HUES64 (cell line): ENCODE measurements around the gene AKIP1.
"Not testable (repeated sequence)": the region's sequence is repeated elsewhere in the genome, so short reads cannot be mapped to it uniquely, and the experiment has no call there.

Source experiments
- H3K27ac ChIP-seq: 2 replicates; pipeline ENCODE4 v1.7.0; 2013; ENCODE audit warnings: low read depth, low read length, inconsistent platforms
- H3K27me3 ChIP-seq: 2 replicates; pipeline ENCODE4 v1.6.1; 2013; ENCODE audit warnings: mild to moderate bottlenecking, low read length; ENCODE audit not compliant: insufficient read depth
- H3K36me3 ChIP-seq: 2 replicates; pipeline ENCODE4 v1.6.1; 2013; ENCODE audit warnings: mild to moderate bottlenecking, low read length; ENCODE audit not compliant: insufficient read depth
- H3K4me1 ChIP-seq: 2 replicates; pipeline ENCODE4 v1.6.1; 2013; ENCODE audit warnings: mild to moderate bottlenecking, low read length, moderate library complexity; ENCODE audit not compliant: insufficient read depth
- H3K4me3 ChIP-seq: 2 replicates; pipeline ENCODE4 v1.5.1; 2013; ENCODE audit warnings: mild to moderate bottlenecking, low read length, moderate library complexity
- H3K9ac ChIP-seq: 2 replicates; pipeline ENCODE4 v1.6.1; 2013; ENCODE audit warnings: mild to moderate bottlenecking, low read depth, low read length
- H3K9me3 ChIP-seq: 2 replicates; pipeline ENCODE4 v1.6.1; 2013; ENCODE audit warnings: low read depth, low read length; ENCODE audit not compliant: insufficient read depth
- WGBS: fragments of 150-250, 120-280 bp; methylation state at CpG from one replicate; pipeline ENCODE4 v1.1.7; 2013; ENCODE audit warnings: missing lambda C conversion rate; 5-methylcytosine and 5-hydroxymethylcytosine counted together

The AKIP1 gene

DNA sequence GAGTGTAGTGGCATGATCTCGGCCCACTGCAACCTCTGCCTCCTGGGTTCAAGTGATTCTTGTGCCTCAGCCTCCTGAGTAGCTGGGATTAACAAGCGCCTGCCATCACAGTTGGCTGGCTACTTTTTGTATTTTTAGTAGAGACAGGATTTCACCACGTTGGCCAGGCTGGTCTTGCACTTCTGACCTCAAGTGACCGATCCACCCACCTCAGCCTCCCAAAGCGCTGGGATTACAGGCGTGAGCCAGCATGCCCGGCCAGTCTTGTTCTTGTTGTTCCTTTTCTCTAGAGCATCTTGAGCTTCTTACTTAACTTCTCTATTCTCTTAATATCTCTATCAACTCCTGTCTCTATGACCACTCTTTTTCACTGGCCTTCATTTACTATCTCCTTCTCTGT is 29.4 kb upstream of the AKIP1 start:
- 93% methylated on average over 7 of the region's 7 CpGs for WGBS
- not testable (repeated sequence) for H3K9ac ChIP-seq, H3K4me3 ChIP-seq, H3K9me3 ChIP-seq, H3K27me3 ChIP-seq, H3K27ac ChIP-seq, H3K4me1 ChIP-seq, H3K36me3 ChIP-seq

DNA sequence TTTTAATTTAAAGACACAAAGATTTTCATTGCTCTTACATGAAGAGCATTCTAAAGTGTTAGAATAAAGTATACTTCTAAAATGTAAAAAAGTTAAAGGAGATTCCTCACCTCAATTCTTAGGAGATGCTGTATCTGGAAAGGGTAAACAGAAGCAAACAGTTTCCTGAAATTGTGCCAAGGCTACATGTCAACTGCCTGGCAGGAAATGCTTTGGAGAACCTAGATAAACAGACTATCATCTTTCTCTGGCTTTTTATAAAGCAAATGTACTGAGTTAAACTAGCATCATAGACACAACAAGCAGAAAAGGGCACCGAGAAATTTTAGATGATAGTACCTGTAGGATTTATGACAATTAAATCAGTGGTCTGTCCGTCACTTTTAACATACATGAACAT is 24.7 kb upstream of the AKIP1 start:
- Histone ChIP-seq H3K9ac (no peak overlapping the region), H3K36me3 (no peaks in the 10 kb centered on the region), H3K27ac (no peak overlapping the region), H3K4me3 (no peak overlapping the region), H3K9me3 (peaks cover 7% of the 10 kb centered on the region), H3K27me3 (no peaks in the 10 kb centered on the region), H3K4me1 (no peaks in the 10 kb centered on the region)
- WGBS: 92% methylated on average over 2 of the region's 2 CpGs

GRCh38 chr11:8891185-8891584 is 19.8 kb upstream of the AKIP1 start:
- H3K9ac ChIP-seq, H3K4me1 ChIP-seq, H3K9me3 ChIP-seq, H3K36me3 ChIP-seq, H3K4me3 ChIP-seq, H3K27ac ChIP-seq, H3K27me3 ChIP-seq: not testable (repeated sequence)
- 93% methylated on average over 1 of the region's 2 CpGs for WGBS

DNA sequence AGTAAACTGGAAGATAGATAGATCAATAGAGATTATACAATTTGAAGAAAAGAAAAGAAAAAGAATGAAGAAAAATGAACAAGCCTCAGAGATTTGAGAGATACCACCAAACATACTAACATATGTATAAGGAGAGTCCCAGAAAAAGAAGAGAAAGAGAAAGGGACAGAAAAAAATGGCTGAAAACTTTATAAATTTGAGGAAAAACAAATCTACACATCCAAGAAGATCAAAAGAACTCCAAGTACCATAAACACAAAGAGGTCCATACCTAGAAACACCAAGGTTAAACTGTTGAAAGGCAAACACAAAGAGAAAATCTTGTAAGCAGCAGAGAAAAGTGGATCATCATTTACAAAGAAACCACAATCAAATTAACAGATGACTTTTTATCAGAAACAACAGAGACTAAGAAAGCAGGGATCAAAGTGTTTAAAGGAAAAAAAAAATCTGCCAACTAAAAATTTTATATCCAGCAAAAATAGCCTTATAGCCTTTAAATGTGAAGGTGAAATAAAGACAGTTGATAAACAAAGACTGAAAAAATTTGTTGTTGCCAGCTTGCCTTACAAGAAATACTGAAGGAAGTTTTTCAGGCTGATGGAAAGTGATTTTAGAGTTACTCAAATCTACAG is 11.8 kb upstream of the AKIP1 start:
- peaks cover 14% of the 10 kb centered on the region; the same call in 1 of the 2 replicates for H3K9me3 ChIP-seq
- no peaks in the 10 kb centered on the region for H3K4me1 ChIP-seq
- H3K9ac ChIP-seq: no peak overlapping the region
- no peak overlapping the region for H3K27ac ChIP-seq
- H3K27me3 ChIP-seq: no peaks in the 10 kb centered on the region
- H3K4me3 ChIP-seq: no peak overlapping the region
- no peaks in the 10 kb centered on the region for H3K36me3 ChIP-seq

GRCh38 chr11:8905528-8906165 is 5.3 kb upstream of the AKIP1 start:
- WGBS: 95% methylated on average over 4 of the region's 5 CpGs
- no peaks in the 10 kb centered on the region for H3K36me3 ChIP-seq
- no peak overlapping the region for H3K4me3 ChIP-seq
- H3K27me3 ChIP-seq: peaks cover 25% of the 10 kb centered on the region
- H3K9ac ChIP-seq: no peak overlapping the region
- H3K4me1 ChIP-seq: peaks cover 6% of the 10 kb centered on the region; the same call in 1 of the 2 replicates
- no peaks in the 10 kb centered on the region for H3K9me3 ChIP-seq
- no peak overlapping the region for H3K27ac ChIP-seq

DNA sequence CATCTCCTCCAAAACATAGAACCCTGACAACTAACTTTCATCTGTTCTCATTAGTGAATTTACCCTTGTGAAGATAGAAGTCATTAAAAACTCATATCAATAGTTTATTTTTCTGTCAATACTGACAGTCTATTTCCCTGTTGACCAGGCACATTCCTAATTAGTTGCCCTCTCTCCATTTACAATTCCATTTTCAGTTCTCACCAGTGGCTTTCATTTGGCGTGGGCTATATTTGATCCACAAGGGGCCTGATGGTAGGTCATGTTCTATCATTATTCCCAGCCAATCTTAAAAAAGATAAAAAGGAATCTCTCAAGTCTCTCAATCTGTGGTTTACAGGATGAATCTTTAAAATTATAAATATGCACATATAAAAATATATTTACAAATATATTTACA is 3.9 kb upstream of the AKIP1 start:
- Histone ChIP-seq H3K9me3 (no peaks in the 10 kb centered on the region), H3K27me3 (peaks cover 25% of the 10 kb centered on the region), H3K36me3 (no peaks in the 10 kb centered on the region), H3K4me3 (no peak overlapping the region), H3K27ac (no peak overlapping the region), H3K9ac (no peak overlapping the region), H3K4me1 (peaks cover 6% of the 10 kb centered on the region; the same call in 1 of the 2 replicates)
- 93% methylated on average over 1 of the region's 1 CpG for WGBS

GRCh38 chr11:8908099-8908498 is 2.9 kb upstream of the AKIP1 start:
- H3K4me1 ChIP-seq: peaks cover 9% of the 10 kb centered on the region; the same call in 1 of the 2 replicates
- H3K36me3 ChIP-seq: no peaks in the 10 kb centered on the region
- H3K9me3 ChIP-seq: no peaks in the 10 kb centered on the region
- no peak overlapping the region for H3K27ac ChIP-seq
- no peak overlapping the region for H3K9ac ChIP-seq
- H3K4me3 ChIP-seq: no peak overlapping the region
- peaks cover 25% of the 10 kb centered on the region for H3K27me3 ChIP-seq

DNA sequence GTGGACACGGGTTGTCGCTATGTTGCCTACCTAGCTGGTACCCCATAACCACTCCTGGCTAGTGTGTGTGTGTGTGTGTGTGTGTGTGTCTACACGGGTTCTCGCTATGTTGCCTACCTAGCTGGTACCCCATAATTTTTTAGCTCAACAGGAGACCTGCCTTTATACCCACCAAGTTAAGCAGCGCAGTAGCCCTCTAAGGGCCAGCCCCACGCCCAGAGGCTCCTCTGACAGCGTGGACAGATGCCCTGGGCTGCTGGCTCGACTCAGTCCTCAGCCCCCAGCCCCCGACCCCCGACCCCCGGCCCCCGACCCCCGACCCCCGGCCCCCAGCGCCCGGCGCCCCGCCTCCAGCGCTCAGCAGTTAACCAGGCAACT is 351 bp upstream of the AKIP1 start:
- H3K4me3 ChIP-seq: peak overlapping the region; percentile 56
- no peaks in the 10 kb centered on the region for H3K9me3 ChIP-seq
- WGBS: 0% methylated on average over 10 of the region's 19 CpGs
- H3K36me3 ChIP-seq: peaks cover 6% of the 10 kb centered on the region
- peaks cover 9% of the 10 kb centered on the region; the same call in 1 of the 2 replicates for H3K4me1 ChIP-seq
- H3K9ac ChIP-seq: peak overlapping the region; percentile 28; the same call in 1 of the 2 replicates
- H3K27ac ChIP-seq: no peak overlapping the region
- peaks cover 25% of the 10 kb centered on the region for H3K27me3 ChIP-seq

DNA sequence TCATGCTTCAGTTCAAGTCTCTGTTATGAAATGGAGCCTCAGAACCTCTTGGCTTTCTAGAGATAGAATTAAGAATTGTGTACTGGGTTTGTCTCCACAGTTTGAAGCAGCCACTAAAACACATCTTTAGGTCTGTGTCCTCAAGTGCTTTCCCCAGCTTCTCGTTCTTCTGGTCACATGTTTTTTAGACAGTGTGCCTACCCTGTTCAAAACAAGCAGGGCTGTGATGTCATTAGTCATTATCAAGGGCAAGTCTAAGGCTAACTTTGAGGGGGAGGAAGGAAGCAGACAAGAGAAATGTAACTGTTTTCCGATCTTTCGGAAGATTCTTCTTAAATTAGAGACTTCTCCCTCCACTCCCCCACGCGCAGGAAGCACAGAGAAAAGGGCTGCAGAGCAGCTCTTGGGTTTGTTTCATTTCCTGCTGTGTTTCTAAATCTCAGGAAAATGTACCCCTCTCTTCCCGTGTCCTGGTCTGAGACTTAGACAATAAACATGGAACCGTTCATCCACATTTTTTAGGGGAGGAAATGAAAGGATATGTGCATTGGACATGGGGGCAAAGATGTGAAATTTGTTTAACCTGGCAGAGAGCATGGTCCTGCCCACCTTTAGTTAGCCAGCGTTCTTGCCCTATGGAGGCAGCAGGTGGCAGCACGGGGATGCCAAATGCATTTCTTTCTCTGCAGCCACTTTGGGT is 3.1 kb downstream of the AKIP1 start:
- Histone ChIP-seq H3K9me3 (no peaks in the 10 kb centered on the region), H3K4me3 (no peak overlapping the region), H3K9ac (no peak overlapping the region), H3K36me3 (peaks cover 38% of the 10 kb centered on the region), H3K27ac (no peak overlapping the region), H3K27me3 (peaks cover 14% of the 10 kb centered on the region), H3K4me1 (peaks cover 23% of the 10 kb centered on the region; the same call in 1 of the 2 replicates)
- WGBS: 64% methylated on average over 9 of the region's 9 CpGs

- Histone ChIP-seq H3K4me1 (peaks cover 19% of the 10 kb centered on the region; the same call in 1 of the 2 replicates), H3K9me3 (no peaks in the 10 kb centered on the region), H3K27ac (no peak overlapping the region), H3K27me3 (peaks cover 9% of the 10 kb centered on the region), H3K9ac (no peak overlapping the region), H3K4me3 (no peak overlapping the region), H3K36me3 (peaks cover 42% of the 10 kb centered on the region)
- WGBS: 92% methylated on average over 4 of the region's 4 CpGs
These were observed 3.7 kb downstream of the AKIP1 start for GRCh38 chr11:8914661-8915018.

- Histone ChIP-seq H3K4me1 (peaks cover 14% of the 10 kb centered on the region; the same call in 1 of the 2 replicates), H3K27ac (peak overlapping the region; percentile 75), H3K27me3 (no peaks in the 10 kb centered on the region), H3K4me3 (no peak overlapping the region; the same call in 1 of the 2 replicates), H3K9me3 (no peaks in the 10 kb centered on the region), H3K36me3 (peaks cover 68% of the 10 kb centered on the region), H3K9ac (peak overlapping the region; percentile 21; the same call in 1 of the 2 replicates)
- 83% methylated on average over 5 of the region's 5 CpGs for WGBS
These were observed 6.3 kb downstream of the AKIP1 start for GRCh38 chr11:8917157-8917825.
